Liver (tissue), 3 donors: ENCODE data around the gene CCN5.

ENCODE experiments used
- EGR1 ChIP-seq, 2 donors: IDR thresholded peaks; 2 replicates each; pipeline ENCODE4 v1.6.1; 2016 to 2018; ENCODE audit warnings: antibody characterized with exemption in 2 of 2, low read depth in 2 of 2
- GABPA ChIP-seq, 2 donors: IDR thresholded peaks in 1 of 2; conservative IDR thresholded peaks in 1 of 2; 2 replicates each; pipeline ENCODE4 v1.6.1; 2016; ENCODE audit warnings: antibody characterized with exemption in 2 of 2, mild to moderate bottlenecking in 1 of 2, moderate library complexity in 1 of 2
- JUND ChIP-seq, 2 donors: IDR thresholded peaks; 2 replicates each; pipeline ENCODE4 v1.6.1; 2016; ENCODE audit warnings: antibody characterized with exemption in 2 of 2
- MAX ChIP-seq: IDR thresholded peaks from 2 replicates; pipeline ENCODE4 v1.6.1; 2016; ENCODE audit warnings: antibody characterized with exemption
- RAD21 ChIP-seq, 2 donors: IDR thresholded peaks; 2 replicates each; pipeline ENCODE4 v1.6.1; 2016; ENCODE audit warnings: antibody characterized with exemption in 2 of 2, mild to moderate bottlenecking in 2 of 2
- SP1 ChIP-seq: IDR thresholded peaks from 2 replicates; pipeline ENCODE4 v1.6.1; 2018; ENCODE audit warnings: antibody characterized with exemption, mild to moderate bottlenecking
- TAF1 ChIP-seq: conservative IDR thresholded peaks from 2 replicates; pipeline ENCODE4 v1.6.1; 2016; ENCODE audit warnings: antibody characterized with exemption, mild to moderate bottlenecking
- YY1 ChIP-seq: IDR thresholded peaks from 2 replicates; pipeline ENCODE4 v1.6.1; 2016; ENCODE audit warnings: antibody characterized with exemption, mild to moderate bottlenecking
- TF ChIP-seq, protein P1 (sequence below): fragments of 150-350 bp; IDR thresholded peaks from 2 replicates; pipeline ENCODE4 v1.5.1; 2017; ENCODE audit warnings: improper control_type of control experiment, low read depth, low read length; ENCODE audit not compliant: missing input control
- TF ChIP-seq, protein P2 (sequence below): IDR thresholded peaks from 2 replicates; pipeline ENCODE4 v1.6.1; 2016; ENCODE audit warnings: antibody characterized with exemption, mild to moderate bottlenecking
- TF ChIP-seq, protein P3 (sequence below): IDR thresholded peaks from 2 replicates; pipeline ENCODE4 v1.6.1; 2016; ENCODE audit warnings: antibody characterized with exemption
- donor health status: healthy.
- donor health status: healthy.

GRCh38 chr20:44762466-44763140, 47.4 kb downstream of the CCN5 start:
- TF ChIP-seq, protein P1, sequence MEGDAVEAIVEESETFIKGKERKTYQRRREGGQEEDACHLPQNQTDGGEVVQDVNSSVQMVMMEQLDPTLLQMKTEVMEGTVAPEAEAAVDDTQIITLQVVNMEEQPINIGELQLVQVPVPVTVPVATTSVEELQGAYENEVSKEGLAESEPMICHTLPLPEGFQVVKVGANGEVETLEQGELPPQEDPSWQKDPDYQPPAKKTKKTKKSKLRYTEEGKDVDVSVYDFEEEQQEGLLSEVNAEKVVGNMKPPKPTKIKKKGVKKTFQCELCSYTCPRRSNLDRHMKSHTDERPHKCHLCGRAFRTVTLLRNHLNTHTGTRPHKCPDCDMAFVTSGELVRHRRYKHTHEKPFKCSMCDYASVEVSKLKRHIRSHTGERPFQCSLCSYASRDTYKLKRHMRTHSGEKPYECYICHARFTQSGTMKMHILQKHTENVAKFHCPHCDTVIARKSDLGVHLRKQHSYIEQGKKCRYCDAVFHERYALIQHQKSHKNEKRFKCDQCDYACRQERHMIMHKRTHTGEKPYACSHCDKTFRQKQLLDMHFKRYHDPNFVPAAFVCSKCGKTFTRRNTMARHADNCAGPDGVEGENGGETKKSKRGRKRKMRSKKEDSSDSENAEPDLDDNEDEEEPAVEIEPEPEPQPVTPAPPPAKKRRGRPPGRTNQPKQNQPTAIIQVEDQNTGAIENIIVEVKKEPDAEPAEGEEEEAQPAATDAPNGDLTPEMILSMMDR = no peak
- TF ChIP-seq EGR1 (IDR thresholded peaks at IDR 0.05; ENCODE audit: low read depth in 2 of 2) (no peak), TAF1 (no peak), MAX (no peak), JUND (IDR thresholded peaks at IDR 0.05) (no peak), RAD21 (IDR thresholded peaks at IDR 0.05) (no peak), SP1 (no peak), YY1 (no peak), GABPA (IDR thresholded peaks at IDR 0.05 in 1 of 2, conservative IDR thresholded peaks at IDR 0.05 in 1 of 2) (no peak)
- TF ChIP-seq, protein P2, sequence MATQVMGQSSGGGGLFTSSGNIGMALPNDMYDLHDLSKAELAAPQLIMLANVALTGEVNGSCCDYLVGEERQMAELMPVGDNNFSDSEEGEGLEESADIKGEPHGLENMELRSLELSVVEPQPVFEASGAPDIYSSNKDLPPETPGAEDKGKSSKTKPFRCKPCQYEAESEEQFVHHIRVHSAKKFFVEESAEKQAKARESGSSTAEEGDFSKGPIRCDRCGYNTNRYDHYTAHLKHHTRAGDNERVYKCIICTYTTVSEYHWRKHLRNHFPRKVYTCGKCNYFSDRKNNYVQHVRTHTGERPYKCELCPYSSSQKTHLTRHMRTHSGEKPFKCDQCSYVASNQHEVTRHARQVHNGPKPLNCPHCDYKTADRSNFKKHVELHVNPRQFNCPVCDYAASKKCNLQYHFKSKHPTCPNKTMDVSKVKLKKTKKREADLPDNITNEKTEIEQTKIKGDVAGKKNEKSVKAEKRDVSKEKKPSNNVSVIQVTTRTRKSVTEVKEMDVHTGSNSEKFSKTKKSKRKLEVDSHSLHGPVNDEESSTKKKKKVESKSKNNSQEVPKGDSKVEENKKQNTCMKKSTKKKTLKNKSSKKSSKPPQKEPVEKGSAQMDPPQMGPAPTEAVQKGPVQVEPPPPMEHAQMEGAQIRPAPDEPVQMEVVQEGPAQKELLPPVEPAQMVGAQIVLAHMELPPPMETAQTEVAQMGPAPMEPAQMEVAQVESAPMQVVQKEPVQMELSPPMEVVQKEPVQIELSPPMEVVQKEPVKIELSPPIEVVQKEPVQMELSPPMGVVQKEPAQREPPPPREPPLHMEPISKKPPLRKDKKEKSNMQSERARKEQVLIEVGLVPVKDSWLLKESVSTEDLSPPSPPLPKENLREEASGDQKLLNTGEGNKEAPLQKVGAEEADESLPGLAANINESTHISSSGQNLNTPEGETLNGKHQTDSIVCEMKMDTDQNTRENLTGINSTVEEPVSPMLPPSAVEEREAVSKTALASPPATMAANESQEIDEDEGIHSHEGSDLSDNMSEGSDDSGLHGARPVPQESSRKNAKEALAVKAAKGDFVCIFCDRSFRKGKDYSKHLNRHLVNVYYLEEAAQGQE = no peak
- TF ChIP-seq, protein P3, sequence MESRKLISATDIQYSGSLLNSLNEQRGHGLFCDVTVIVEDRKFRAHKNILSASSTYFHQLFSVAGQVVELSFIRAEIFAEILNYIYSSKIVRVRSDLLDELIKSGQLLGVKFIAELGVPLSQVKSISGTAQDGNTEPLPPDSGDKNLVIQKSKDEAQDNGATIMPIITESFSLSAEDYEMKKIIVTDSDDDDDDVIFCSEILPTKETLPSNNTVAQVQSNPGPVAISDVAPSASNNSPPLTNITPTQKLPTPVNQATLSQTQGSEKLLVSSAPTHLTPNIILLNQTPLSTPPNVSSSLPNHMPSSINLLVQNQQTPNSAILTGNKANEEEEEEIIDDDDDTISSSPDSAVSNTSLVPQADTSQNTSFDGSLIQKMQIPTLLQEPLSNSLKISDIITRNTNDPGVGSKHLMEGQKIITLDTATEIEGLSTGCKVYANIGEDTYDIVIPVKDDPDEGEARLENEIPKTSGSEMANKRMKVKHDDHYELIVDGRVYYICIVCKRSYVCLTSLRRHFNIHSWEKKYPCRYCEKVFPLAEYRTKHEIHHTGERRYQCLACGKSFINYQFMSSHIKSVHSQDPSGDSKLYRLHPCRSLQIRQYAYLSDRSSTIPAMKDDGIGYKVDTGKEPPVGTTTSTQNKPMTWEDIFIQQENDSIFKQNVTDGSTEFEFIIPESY = no peak
